HEK293 (cell line): Measurements from ENCODE around the gene KLF13.
A peak's percentile ranks its signal among the peaks of the same experiment; 100 is the strongest.

Experiments
- CTCF ChIA-PET: fragments of 350-600 bp; formaldehyde crosslinking; extraction: SDS; loops from one replicate; lab custom pipeline; 2021; ENCODE audit warnings: antibody characterized with exemption; lab: Yijun Ruan, JAX
- POLR2A ChIA-PET: fragments of 300-600 bp; formaldehyde crosslinking; extraction: SDS; loops from one replicate; lab custom pipeline; 2020; ENCODE audit warnings: antibody characterized with exemption, inconsistent platforms; lab: Yijun Ruan, JAX
- H3K27ac ChIP-seq: fragments of 200-500 bp; sonication (Bioruptor generic); 2 replicates; pipeline ENCODE4 v1.5.1; 2014; ENCODE audit warnings: low read depth, low read length, control low read depth, inconsistent platforms; ENCODE audit errors: extremely low read depth
- H3K36me3 ChIP-seq, 2 experiments: fragments of 200-500 bp in 1 of 2; sonication (Bioruptor generic) in 1 of 2; 1 replicate in 1 of 2; 2 replicates in 1 of 2; pipeline ENCODE4 v1.5.1; 2014 to 2017; ENCODE audit warnings: inconsistent platforms in 2 of 2, low read length in 2 of 2; ENCODE audit not compliant: control insufficient read depth in 2 of 2, insufficient read depth in 1 of 2
- H3K4me1 ChIP-seq: fragments of 200-500 bp; sonication (Bioruptor generic); 2 replicates; pipeline ENCODE4 v1.5.1; 2014; ENCODE audit warnings: mild to moderate bottlenecking, low read length, inconsistent platforms; ENCODE audit not compliant: control insufficient read depth, insufficient read depth
- H3K4me3 ChIP-seq: 2 replicates; pipeline ENCODE4 v1.5.1; 2011; ENCODE audit warnings: low read depth, mild to moderate bottlenecking, control low read depth, low read length, moderate library complexity
- H3K9me3 ChIP-seq: fragments of 200-500 bp; sonication (Bioruptor generic); 2 replicates; pipeline ENCODE4 v1.5.1; 2014; ENCODE audit warnings: low read depth, low read length, inconsistent platforms; ENCODE audit not compliant: control insufficient read depth, insufficient read depth
- EGR2 ChIP-seq: fragments of 450-650 bp; formaldehyde crosslinking; IDR thresholded peaks from 2 replicates; pipeline ENCODE4 v1.5.1; 2016; ENCODE audit warnings: low read depth, missing biosample characterization, missing genetic modification characterization
- KLF10 ChIP-seq: fragments of 450-650 bp; IDR thresholded peaks from 2 replicates; pipeline ENCODE4 v1.5.1; 2018; ENCODE audit warnings: missing biosample characterization, mild to moderate bottlenecking, missing genetic modification characterization
- KLF7 ChIP-seq: fragments of 450-650 bp; formaldehyde crosslinking; IDR thresholded peaks from 2 replicates; pipeline ENCODE4 v1.5.1; 2016; ENCODE audit warnings: missing biosample characterization, missing genetic modification characterization, borderline replicate concordance
- SALL2 ChIP-seq: fragments of 450-650 bp; formaldehyde crosslinking; IDR thresholded peaks from 2 replicates; pipeline ENCODE4 v1.5.0; 2017; ENCODE audit warnings: missing biosample characterization, mild to moderate bottlenecking, missing genetic modification characterization, borderline replicate concordance
- SCRT1 ChIP-seq: fragments of 450-650 bp; formaldehyde crosslinking; IDR thresholded peaks from 2 replicates; pipeline ENCODE4 v1.5.1; 2016; ENCODE audit warnings: missing biosample characterization, missing genetic modification characterization, borderline replicate concordance
- SP2 ChIP-seq: fragments of 450-650 bp; formaldehyde crosslinking; IDR thresholded peaks from 2 replicates; pipeline ENCODE4 v1.5.1; 2016; ENCODE audit warnings: missing biosample characterization, missing genetic modification characterization
- SP7 ChIP-seq: fragments of 450-650 bp; formaldehyde crosslinking; IDR thresholded peaks from 2 replicates; pipeline ENCODE4 v1.5.1; 2016; ENCODE audit warnings: missing biosample characterization, missing genetic modification characterization
- TCF7L2 ChIP-seq: IDR thresholded peaks from 2 replicates; pipeline ENCODE4 v1.6.1; 2011; ENCODE audit warnings: low read depth, mild to moderate bottlenecking, inconsistent platforms, low read length, moderate library complexity, borderline replicate concordance
- TSHZ1 ChIP-seq: fragments of 450-650 bp; formaldehyde crosslinking; IDR thresholded peaks from 2 replicates; pipeline ENCODE4 v1.5.1; 2016; ENCODE audit warnings: missing biosample characterization, missing genetic modification characterization, borderline replicate concordance
- WT1 ChIP-seq: fragments of 450-650 bp; formaldehyde crosslinking; IDR thresholded peaks from 2 replicates; pipeline ENCODE4 v1.5.1; 2016; ENCODE audit warnings: missing biosample characterization, missing genetic modification characterization
- ZBTB1 ChIP-seq: fragments of 450-650 bp; formaldehyde crosslinking; IDR thresholded peaks from 2 replicates; pipeline ENCODE4 v1.5.1; 2016; ENCODE audit warnings: missing biosample characterization, missing genetic modification characterization
- ZBTB26 ChIP-seq: fragments of 450-650 bp; formaldehyde crosslinking; optimal IDR thresholded peaks from 2 replicates; pipeline ENCODE3; 2016; ENCODE audit warnings: missing biosample characterization, mild to moderate bottlenecking, missing genetic modification characterization
- ZBTB7A ChIP-seq: fragments of 450-650 bp; formaldehyde crosslinking; IDR thresholded peaks from 2 replicates; pipeline ENCODE4 v1.5.1; 2016; ENCODE audit warnings: low read depth, missing biosample characterization, missing genetic modification characterization
- ZBTB8A ChIP-seq: fragments of 450-650 bp; formaldehyde crosslinking; IDR thresholded peaks from 2 replicates; pipeline ENCODE4 v1.5.1; 2016; ENCODE audit warnings: missing biosample characterization, missing genetic modification characterization
- ZFHX2 ChIP-seq: fragments of 450-650 bp; formaldehyde crosslinking; conservative IDR thresholded peaks from 2 replicates; pipeline ENCODE4 v1.5.1; 2016; ENCODE audit warnings: missing biosample characterization, missing genetic modification characterization
- ZNF114 ChIP-seq: fragments of 450-650 bp; formaldehyde crosslinking; IDR thresholded peaks from 2 replicates; pipeline ENCODE4 v1.5.0; 2017; ENCODE audit warnings: missing biosample characterization, missing genetic modification characterization
- ZNF211 ChIP-seq: fragments of 450-650 bp; formaldehyde crosslinking; IDR thresholded peaks from 2 replicates; pipeline ENCODE4 v1.5.1; 2016; ENCODE audit warnings: low read depth, missing biosample characterization, missing genetic modification characterization
- ZNF239 ChIP-seq: fragments of 450-650 bp; formaldehyde crosslinking; IDR thresholded peaks from 2 replicates; pipeline ENCODE4 v1.5.1; 2016; ENCODE audit warnings: missing biosample characterization, missing genetic modification characterization
- ZNF335 ChIP-seq: fragments of 450-650 bp; formaldehyde crosslinking; conservative IDR thresholded peaks from 2 replicates; pipeline ENCODE4 v1.5.1; 2016; ENCODE audit warnings: missing biosample characterization, missing genetic modification characterization
- ZNF362 ChIP-seq: fragments of 450-650 bp; formaldehyde crosslinking; IDR thresholded peaks from 2 replicates; pipeline ENCODE4 v1.5.1; 2016; ENCODE audit warnings: missing biosample characterization, missing genetic modification characterization
- ZNF37A ChIP-seq: fragments of 450-650 bp; IDR thresholded peaks from 2 replicates; pipeline ENCODE4 v1.5.1; 2018; ENCODE audit warnings: missing biosample characterization, missing genetic modification characterization
- ZNF580 ChIP-seq: fragments of 450-650 bp; formaldehyde crosslinking; IDR thresholded peaks from 2 replicates; pipeline ENCODE4 v1.5.1; 2016; ENCODE audit warnings: missing biosample characterization, missing genetic modification characterization
- ZNF626 ChIP-seq: fragments of 450-650 bp; sonication (Bioruptor Pico); formaldehyde crosslinking; IDR thresholded peaks from 2 replicates; pipeline ENCODE4 v1.5.1; 2018; ENCODE audit warnings: missing biosample characterization, missing genetic modification characterization, inconsistent platforms
- ZNF670 ChIP-seq: fragments of 450-650 bp; formaldehyde crosslinking; IDR thresholded peaks from 2 replicates; pipeline ENCODE4 v1.5.1; 2016; ENCODE audit warnings: missing biosample characterization, missing genetic modification characterization, low read depth
- ZNF843 ChIP-seq: fragments of 450-650 bp; formaldehyde crosslinking; IDR thresholded peaks from 2 replicates; pipeline ENCODE4 v1.5.1; 2016; ENCODE audit warnings: missing biosample characterization, missing genetic modification characterization
- ZSCAN23 ChIP-seq: fragments of 450-650 bp; formaldehyde crosslinking; IDR thresholded peaks from 2 replicates; pipeline ENCODE4 v1.5.1; 2016; ENCODE audit warnings: missing biosample characterization, missing genetic modification characterization

KLF13 gene

GRCh38 chr15:31327669-31328427 lies 1.2 kb downstream of the KLF13 start (continued):
- TF ChIP-seq SP2 (tag by site-specific recombination), result peak; percentile 35; the same call in 1 of the 2 replicates
- TF ChIP-seq SP7 (tag by site-specific recombination), result no peak
- TF ChIP-seq SALL2 (tag by site-specific recombination), result no peak

GRCh38 chr15:31328428-31328968 lies 1.9 kb downstream of the KLF13 start:
- POLR2A ChIA-PET, result interaction anchor here (1.2 kb wide), 1 partner anchor 64 kb away, joined by 3 read pairs; no protein-coding TSS in a partner anchor
- Histone ChIP-seq H3K4me3 (peak overlapping the region; percentile 45), H3K27ac (peak overlapping the region; percentile 69; the same call in 1 of the 2 replicates), H3K36me3 (no peaks in the 10 kb centered on the region), H3K9me3 (no peaks in the 10 kb centered on the region), H3K4me1 (no peaks in the 10 kb centered on the region)
- CTCF ChIA-PET, result interaction anchor here (1.2 kb wide), 1 partner anchor 106 kb away, joined by 4 read pairs; no protein-coding TSS in a partner anchor
- TF ChIP-seq TCF7L2 (no peak), TSHZ1 (no peak), ZSCAN23 (tag by site-specific recombination) (no peak), SCRT1 (tag by site-specific recombination) (no peak), ZBTB26 (tag by site-specific recombination) (peak; percentile 57), ZNF239 (tag by site-specific recombination) (no peak), ZNF114 (no peak), ZNF362 (tag by site-specific recombination) (no peak), ZNF626 (tag by site-specific recombination) (no peak), ZNF335 (peak; percentile 26; the same call in 1 of the 2 replicates), ZFHX2 (tag by site-specific recombination) (peak; percentile 41; the same call in 1 of the 2 replicates), ZNF211 (tag by site-specific recombination) (no peak), ZBTB1 (tag by site-specific recombination) (no peak), ZBTB8A (tag by site-specific recombination) (no peak; the same call in 1 of the 2 replicates), ZNF37A (no peak), KLF10 (tag by site-specific recombination) (peak; percentile 36; the same call in 1 of the 2 replicates), SP2 (tag by site-specific recombination) (peak; percentile 19), EGR2 (peak; percentile 4; the same call in 1 of the 2 replicates), ZNF670 (no peak), ZNF843 (tag by site-specific recombination) (no peak), KLF7 (tag by site-specific recombination) (no peak), WT1 (no peak), ZBTB7A (tag by site-specific recombination) (no peak), ZNF580 (tag by site-specific recombination) (no peak)
